Left kidney (tissue), 2 donors: Measurements from ENCODE around the gene TET3. TPM values are rescaled to one million over a fixed set of nuclear protein-coding genes. Genes with fewer than 3 reads are reported as not detected.

ENCODE experiments used
- DNase-seq: peaks from one replicate; pipeline ENCODE4 v3.0.0-alpha.2; 2013
- polyA plus RNA-seq: library from polyadenylated mRNA; unstranded; fragments of 120-200 nt; gene quantifications from one replicate; pipeline ENCODE4 v1.2.1, GENCODE V29; 2013; ENCODE audit not compliant: insufficient read length

Gene TET3
- polyA plus RNA-seq, 1 donor: 26.2 TPM

DNA sequence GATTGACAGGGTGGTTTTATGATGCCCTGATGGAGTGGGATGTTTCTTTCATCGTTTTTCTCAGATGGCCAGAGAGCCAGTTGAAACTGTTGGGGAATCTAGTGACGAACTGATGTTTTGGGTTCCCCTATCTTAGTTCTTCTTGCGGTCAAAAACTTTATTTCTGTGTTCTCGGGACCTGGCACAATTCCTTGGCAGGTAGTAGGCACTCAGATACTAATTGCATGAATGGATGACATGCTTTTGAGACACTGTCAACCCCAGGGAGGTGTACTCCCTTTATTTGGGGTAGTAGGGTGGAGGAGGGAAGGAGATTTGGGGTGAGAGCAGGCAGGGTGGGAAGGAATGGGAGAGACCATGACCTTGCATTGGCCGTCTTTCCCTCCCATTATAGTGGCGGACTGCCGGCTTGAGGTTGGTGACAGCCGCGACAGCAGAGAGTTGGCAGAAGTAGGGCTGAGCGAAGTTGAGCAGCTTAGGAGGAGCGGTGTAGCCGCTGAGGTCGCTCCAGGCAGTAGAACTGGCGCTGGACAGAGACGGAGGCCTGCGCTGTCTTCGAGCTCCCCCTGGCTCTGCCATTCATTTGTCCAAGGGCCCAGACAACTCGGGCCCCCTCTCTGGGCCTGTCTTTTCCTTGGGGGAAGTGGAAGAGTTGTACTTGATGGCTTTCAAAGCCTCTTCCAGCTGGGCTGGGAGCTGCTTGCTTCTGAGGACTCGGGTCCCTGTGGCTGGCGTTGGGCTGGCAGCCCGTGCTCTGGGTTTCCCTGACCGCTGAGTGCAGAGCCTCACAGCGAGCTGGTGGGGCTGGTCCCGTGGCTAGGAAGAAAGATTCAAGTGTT, 2.6 kb downstream of the TET3 start:
- no peak for DNase-seq

DNA sequence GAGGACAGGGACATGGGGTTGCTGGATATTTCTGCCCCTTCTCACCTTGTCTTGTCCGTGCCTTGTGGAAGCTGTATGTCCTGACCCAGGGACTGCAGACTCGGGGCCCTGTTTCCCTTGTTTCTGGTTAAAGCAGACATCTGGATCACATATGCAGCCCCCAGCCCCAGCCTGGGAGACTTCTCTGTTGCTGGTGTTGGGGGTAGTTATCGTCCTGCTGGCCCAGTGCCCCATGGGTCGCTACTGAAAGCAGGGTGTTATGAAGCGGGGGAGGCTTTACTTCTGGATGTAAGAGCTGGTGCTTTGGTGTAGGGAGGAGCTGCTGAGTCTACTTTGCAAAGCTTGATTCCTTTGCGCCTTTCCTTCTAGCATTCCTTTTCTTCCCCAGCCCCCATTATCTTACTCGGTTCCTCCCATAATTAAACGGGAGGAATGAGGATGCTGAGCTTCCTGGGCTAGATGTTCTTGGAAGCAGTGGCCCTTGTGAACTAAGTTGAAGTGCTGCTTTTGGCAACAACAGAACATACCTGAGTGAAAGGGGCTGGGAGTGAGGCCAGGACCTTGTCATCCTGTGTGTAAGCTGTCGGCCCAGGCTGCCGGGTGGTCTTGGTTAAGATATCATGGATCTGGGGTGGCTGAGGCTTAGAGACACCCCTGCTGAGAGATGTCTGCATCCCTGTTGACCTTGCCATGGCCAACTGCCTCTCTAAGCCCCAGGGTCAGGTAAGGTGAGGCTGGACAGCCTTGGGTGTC, 3.4 kb downstream of the TET3 start:
- DNase-seq: no peak

DNA sequence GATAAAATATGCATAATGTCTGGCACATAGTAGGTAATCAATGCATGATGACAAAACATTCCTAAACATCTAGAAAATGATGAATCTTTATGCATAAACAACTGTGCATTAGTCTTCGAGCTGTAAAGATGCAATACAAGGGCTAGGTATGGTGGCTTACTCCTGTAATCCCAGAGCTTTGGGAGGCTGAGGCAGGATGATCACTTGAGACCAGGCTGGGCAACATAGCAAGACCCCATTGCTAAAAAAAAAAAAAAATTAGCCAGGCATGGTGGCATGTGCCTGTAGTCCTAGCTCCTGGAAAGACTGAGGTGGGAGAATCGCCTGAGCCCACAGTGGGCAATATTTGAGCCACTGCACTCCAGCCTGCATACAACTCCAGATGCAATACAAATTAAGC, 5.3 kb downstream of the TET3 start:
- DNase-seq: no peak

DNA sequence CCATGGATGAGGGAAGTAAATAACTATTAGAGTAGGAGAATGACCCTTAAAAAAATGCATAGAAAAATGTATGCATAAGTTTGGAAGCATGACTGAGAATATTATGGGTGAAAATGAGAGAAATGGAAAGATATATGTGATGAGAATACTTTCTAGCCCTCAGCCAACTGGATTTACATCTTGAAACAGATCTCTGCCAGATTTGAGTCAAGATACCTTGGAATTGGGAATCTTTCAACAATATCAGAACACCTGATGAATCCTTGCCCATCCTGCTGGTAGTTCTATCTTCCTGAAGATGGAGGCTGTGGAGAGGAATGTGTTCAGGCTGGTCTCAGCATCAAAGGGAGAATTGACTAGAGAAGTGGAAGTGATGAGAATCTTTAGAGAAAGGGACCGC, 5.8 kb downstream of the TET3 start:
- no peak for DNase-seq

DNA sequence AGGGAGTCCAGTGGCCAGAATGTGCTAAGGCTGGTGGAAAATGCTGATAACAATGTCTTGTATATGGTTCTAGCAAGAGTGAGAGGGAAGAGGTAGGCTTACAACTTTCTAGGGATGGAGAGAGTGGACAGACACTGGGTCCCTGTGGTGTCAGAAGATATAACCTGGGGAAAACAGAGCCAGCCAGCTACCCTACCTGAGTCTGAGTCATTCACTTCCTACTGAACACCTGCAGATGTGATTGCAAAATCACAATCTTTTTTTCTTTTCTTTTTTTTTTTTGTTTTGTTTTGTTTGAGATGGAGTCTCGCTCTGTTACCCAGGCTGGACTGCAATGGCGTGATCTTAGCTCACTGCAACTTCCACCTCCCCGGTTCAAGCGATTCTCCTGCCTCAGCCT, 7.3 kb downstream of the TET3 start:
- DNase-seq: no peak

DNA sequence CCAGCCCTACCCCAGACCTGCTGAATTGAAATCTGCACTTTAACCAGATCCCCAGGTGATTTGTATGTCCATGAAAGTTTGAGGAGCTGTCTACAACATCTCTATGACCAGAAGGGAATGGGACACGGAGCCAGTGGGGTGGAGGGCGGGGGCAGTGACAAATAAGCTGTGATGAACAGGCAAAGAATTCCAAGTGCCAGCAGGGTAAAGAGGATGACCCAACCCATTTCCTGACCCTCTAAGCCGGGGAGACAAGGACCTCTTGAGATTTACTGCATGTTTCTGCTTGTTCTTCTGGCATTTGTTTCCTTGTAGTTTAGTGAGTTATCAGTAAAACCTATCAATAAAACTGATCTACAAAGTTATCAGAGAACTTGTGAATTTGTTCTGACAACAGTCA, 8.7 kb downstream of the TET3 start:
- DNase-seq: no peak

DNA sequence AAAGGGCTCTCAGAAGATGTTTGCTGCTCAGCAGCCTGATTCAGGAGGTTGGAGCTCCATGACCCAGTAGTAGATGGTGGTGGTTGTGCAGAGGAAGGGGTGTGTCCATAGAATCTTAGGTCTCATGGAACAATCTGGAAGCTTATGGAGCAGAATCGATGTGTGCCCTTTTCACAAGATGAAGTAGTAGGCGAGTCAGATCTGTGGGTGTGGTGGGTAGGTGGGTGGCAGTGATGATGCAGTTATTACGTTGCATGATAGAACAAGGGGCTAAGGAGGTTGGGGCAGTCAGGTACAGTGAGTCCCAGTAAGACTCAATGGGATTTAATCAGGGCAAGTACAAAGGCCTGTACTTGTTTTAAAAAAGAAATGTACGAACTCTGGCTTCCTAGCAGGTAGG, 9.1 kb downstream of the TET3 start:
- DNase-seq: no peak

DNA sequence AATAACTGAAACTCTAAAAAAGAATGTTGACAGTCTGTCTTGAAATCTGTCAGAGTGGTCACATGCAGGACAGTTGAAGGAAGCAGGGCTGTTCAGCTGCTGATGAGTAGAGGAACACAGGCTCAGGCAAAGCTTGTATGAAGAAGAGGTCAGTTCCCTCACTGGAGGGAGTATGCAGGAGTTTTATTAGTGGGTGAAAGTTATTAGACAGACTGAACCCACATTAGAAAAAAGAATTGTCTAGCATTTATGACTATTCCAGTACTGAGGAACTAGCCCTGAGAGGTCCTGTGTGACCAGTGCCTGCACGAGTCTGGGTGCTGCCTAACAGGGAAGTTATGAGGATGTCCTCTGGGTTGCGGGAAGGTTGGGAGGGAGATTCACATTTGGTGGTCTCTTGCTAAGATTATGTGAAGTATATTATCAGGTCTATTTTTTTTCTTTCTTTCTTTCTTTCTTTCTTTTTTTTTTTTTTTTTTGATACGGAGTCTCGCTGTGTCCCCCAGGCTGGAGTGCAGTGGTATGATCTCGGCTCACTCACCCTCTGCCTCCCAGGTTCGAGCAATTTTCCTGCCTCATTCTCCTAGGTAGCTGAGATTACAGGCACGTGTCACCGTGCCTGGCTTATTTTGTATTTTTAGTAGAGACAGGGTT, 9.6 kb downstream of the TET3 start:
- no peak for DNase-seq

DNA sequence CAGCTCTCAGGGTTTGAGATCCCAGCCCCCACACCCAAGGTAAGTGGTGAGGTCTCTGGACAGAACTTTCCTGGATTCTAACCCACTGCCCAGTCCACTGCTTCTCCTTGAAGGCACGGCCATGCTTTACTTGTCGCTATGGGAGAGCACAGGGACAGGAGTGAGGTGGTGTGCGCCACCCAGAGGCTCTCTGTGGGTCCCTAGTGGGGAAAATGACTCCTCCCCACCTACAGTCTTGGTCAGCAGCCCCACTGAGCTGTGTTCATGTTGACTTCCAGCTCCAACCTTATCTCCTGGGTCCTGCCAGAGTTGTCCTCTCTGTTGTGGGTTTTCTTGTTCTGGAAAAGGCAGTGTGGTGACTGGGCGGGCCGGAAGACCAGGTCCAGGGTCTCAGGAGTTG, 11.1 kb downstream of the TET3 start:
- no peak for DNase-seq

DNA sequence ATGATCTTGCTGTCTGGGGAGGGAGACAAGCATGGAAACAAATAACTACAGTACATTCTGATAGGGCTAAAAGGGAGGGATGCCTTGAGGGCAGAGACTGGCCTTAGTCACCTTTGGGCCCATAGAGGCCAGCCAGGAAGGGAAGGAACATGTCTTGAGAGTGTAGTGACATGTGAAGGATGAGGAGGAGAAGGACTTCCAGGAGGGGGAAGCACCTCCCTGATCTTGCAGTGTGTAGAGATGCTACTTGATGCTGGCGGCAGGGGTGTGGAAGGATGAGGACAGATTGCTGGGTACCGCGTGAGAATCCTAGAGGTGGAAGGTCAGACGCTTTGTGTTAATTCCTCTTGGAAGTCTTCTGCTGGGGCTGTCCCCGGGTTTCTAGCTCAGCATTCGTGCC, 13.1 kb downstream of the TET3 start:
- no peak for DNase-seq

DNA sequence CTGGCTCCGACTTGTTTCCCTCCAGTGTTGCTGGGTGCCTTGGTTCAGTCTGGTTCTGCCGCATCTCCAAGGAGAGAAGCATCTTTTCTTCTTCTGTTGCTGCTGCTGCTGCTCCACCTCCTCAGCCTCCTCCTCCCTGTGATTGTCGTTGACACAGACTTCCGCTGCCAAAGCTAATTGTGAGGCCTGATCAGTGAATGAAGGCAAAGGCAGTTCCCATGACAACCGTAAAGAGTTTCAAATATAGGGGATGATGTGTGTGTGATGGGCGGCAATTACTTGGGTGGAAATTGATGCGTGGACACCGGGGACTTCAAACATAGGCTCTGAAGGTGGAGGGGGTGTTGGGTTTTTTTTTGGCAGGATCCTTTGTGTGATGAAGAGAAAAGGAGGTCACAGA, 13.7 kb downstream of the TET3 start:
- DNase-seq: no peak

DNA sequence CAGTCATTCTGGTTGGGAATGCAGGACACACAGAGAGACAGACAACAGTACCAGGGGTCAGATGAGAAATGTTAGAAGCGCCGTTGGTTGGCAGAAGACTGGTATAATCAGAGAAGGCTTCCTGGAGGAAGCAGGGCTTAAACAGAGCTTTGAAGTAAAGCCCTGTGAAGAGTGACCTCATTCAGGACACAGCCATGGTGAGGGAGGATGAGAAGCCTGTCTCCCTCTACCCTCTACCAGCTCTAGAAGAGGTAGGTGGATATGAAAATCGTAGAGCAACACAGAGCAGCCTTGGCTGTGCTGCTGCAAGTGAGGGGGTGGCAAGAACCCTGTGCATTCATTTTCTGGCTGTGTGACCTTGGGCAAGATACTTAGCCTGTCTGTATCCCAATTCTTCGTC, 14.2 kb downstream of the TET3 start:
- DNase-seq: no peak

DNA sequence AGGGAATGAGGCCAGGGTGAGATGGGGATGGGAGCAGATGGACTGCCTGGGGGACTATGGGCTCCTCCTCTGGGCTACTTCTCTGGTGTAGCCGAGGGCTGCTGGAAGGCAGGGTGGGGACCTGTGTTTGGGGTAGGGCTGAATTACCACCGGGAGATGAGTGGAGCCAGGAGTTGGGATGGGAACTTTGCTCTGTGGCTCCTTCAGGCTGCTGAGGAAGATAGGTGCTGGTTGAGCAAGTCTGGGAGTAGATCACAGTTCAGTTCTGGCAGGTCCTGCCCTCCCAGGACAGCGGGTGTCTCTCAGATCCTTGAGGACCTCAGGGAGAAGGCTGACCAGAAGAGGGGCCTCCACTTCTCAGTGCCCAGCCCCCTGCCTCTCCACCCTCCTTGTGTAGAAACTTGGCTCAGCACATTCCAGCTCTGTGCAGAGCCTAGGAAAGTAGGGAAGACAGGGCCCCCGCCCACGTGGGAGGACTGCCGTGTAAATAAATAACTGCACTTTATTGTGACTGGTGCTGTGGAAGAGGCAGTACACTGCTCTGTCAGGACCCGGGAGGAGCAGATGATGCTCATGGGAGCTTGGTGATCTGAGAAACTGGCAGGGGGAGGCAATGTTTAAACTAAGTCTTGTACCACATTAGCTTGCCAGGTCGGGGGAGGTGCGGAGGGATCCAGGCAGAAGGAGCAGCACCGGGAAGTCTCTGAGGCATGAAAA, 15.3 kb downstream of the TET3 start:
- DNase-seq: peak; percentile 72

DNA sequence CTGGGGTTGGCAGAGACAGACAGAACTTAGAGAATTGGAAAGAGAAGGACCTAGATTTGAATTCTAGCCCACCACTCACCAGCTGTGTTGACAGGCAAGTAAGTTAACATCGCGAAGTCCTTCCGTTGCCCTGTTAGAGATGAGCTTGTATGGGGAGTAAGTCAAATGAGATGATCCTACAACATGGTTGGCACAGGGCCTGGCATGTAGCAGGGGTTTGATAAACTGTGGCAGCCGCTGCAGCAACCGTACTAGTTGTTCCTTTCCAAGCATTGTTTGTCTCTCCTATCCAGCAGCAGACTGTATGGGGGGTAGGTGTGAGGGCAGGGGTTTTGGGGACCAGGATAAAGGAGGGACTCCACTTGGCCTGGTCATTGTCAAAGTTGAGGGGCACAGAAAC, 16.0 kb downstream of the TET3 start:
- no peak for DNase-seq

DNA sequence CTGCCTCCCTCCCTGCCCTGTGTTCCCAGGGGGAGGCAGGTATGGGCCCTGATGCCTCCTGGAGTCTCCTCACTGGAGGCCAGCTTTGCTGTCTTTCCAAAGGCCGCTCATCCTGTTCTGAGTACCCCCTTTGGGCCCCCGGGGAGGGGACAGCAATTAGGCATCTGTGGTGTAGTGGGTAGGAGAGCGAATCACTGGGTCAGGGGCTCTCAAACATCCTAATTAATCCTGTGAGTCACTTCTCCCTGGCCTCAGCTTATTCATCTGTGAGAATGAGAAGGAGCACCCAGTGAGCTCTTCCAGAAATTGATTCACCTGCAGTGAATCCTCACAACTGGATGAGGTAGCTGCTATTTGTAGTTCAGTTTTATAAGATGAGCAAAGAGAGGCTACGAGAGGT, 16.4 kb downstream of the TET3 start:
- DNase-seq: no peak

DNA sequence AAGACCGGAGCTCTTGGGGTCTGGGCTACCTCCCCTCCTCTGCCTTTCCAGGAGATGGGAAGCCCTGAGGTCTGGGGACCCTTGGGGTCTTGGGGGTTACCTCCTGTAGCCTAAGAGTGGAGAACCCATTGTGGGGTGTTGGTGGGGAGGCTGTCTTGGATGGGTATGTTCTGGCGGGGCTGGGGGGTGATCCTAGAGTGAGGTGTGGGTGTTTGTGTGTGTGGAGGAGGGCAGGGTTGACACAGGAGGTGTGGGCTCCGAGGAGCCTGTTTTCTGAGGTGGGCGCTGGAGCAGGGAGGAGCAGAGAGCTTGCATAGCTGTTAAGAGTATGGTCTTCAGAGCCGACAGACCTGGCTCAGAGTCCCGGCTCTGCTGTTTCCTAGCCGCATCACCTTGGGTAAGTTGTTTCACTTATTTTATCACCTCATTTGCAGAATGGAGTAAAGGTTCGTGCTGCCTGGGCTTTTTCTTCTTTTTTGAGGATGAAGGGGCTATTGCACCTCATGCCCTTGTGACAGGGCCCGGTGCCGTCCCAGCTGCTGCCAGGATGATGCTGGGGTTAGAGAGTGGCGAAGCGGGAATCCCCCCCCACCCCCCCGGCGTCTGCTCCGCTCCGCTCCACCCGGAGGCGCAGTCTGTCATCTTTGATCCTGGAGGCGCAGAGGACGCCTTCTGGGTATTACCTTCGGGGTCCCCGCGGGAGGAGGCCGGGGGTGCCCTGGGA, 17.2 kb downstream of the TET3 start:
- DNase-seq: no peak

DNA sequence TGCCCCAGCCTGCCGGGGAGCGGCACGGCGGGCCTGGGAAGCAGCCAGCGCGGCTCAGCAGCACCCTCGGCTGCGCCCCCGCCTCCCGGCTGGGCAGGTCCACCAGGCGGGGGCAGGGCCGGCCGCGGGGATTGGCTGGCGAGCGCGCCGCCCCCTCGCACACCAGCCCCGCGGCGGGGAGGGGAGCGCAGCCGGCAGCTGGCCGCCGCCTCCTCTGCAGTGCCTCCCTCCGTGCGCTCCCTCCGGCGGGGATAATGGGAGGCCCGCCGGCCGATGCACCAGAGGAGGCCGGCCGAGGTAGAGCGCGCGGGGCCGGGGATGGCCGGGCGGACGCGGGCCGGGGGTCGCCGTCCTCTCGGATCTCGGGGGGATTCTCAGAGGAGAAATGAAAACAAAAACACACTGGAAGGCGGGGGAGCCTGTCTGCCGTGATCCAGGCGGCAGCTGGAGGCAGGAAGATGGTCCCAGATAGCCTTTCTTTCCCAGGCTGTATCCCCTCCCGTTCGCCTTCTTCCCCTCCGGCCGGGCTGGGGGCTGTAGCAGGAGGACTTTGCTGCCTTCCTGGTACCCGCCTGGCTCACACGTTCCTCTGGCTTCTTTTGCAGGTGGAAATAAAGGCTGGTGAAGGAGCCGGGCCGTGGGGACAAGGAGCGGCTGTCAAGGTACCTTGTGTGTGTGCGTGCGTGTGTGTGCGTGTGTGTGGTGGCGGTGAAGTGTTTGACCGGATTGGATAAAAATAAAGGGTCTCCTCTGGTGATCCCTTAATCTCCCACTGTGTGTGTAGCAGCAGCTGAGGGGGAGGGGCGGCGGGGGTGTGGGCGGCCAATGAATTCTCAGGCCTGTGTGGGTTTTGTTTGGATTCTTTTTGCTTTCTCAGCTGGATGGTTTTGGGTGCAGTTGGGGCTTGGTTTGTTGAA, 18.1 kb downstream of the TET3 start:
- peak; percentile 85 for DNase-seq

DNA sequence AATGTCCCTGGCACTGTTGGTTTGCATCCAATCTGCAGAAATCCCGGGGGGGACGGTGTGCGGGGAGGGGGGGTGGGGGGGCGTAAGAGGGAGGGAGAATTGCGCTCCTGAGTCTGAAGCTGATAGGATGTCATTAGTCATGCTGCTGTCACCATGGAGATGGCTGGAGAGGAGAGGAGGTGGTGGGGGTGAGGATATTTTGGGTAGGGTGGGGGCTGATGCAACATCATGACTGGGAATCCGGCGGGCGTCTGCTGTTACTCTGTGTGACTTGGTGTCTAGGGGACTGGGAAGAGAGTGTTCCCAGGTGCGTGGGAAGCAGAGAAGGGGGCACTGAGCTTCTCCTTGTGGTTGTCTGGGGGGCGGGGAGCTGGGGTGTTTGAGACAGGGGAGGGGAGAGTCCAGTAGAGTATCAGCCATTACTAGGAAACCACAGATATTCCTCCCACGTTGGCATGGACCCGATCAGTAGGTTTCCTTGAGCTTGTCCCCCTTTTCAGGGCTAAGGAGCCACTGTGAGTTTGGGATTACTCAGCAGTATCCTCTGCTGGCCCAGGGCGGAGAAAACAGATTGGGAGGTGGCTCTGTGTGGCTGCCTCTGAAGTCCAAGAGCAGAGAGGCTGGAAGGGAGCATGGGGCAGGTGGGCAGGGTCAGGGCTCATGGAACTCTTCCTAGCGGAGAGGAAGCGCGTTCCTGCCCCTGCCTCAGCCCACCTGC, 18.9 kb downstream of the TET3 start:
- no peak for DNase-seq

DNA sequence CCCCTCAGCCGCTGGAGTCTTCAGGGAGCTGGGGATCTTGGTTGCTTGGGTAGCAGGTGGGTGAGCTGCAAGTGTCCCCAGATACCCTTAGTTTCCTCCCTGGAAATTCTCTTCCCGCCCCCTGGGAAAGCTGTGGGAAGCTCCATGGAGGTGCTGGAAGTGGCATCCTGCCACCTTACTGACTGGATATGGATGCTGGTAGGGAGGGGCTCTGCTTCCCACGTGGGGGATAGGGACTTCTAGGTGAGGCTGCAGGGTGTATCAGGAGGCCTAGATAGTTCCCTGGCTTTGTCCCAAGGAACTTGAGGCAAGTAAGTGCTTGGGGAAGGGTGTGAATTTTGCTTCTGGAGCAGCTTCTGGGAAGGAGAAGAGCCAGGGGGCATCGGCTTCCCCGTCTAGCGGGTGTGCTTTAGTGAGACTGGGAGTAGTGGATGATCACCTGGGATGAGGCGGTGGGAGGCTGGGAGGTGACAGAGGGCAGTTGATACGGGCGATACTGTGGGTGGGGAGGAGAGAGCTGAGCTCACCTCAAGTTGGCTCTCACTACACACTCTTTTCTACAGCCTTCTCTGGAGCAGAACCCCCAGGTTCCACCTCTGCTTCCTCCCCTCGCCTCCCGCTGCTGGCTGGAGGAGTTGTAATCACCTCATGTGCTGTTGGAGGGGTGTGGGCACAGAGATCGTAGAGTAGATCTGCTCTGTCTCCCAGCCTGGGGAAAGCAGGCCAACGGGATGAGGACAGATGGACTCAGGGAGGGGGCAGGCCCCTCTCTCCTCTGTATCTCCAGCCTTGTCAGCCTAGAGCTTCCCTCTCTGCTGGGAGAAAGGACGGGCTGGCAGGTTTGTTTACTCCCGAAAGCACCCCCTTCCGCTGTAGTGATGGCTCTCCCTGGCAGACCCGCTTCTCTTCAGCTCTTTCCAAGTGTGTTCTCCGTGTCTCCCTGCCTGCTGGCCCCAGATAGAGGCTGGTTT, 19.8 kb downstream of the TET3 start:
- DNase-seq: no peak
